ENCODE data around the gene MYBPH. TPM values are rescaled to one million over a fixed set of nuclear protein-coding genes. Genes with fewer than 3 reads are reported as not detected.
A peak's percentile ranks its signal among the peaks of the same experiment; 100 is the strongest.

Gene MYBPH
- total RNA-seq, 2 donors from 2014 or later = not detected

GRCh38 chr1:203130358-203130985 lies 45.2 kb downstream of the MYBPH start:
- Histone ChIP-seq H3K27me3 (ENCODE audit: control insufficient read depth, insufficient read depth, low read length, poor library complexity, severe bottlenecking) (no peaks in the 10 kb centered on the region), H3K36me3 (ENCODE audit: control insufficient read depth, insufficient read depth, low read length) (no peaks in the 10 kb centered on the region), H3K9ac (ENCODE audit: extremely low read depth, low read length, poor library complexity, severe bottlenecking) (no peak overlapping the region), H3K9me3 (ENCODE audit: control insufficient read depth, low read length) (no peaks in the 10 kb centered on the region), H3K4me3 (ENCODE audit: low read length) (no peak overlapping the region), H3K4me1 (ENCODE audit: control insufficient read depth, insufficient read depth, low read length) (peaks cover 11% of the 10 kb centered on the region), H3K27ac (ENCODE audit: low read depth, low read length) (no peak overlapping the region)
- Mint-ChIP-seq H3K4me3 (no peak overlapping the region), H3K27ac (no peak overlapping the region), H3K9me3 (no peaks in the 10 kb centered on the region), H3K36me3 (ENCODE audit: low read depth) (no peaks in the 10 kb centered on the region), H3K27me3 (ENCODE audit: insufficient read depth) (peaks cover 32% of the 10 kb centered on the region), H3K4me1 (peaks cover 31% of the 10 kb centered on the region)
- no peak for TF ChIP-seq CTCF (conservative IDR thresholded peaks at IDR 0.05)
- 95 to 97% methylated on average over 3 of the region's 3 CpGs for WGBS, 2 experiments (ENCODE audit: insufficient coverage in 1 of 2, insufficient read length in 1 of 2)
- peak; percentile 28 for DNase-seq

GRCh38 chr1:203129501-203130231 lies 46.0 kb downstream of the MYBPH start:
- no peak for TF ChIP-seq CTCF (conservative IDR thresholded peaks at IDR 0.05)
- Mint-ChIP-seq H3K4me3 (no peak overlapping the region), H3K27me3 (ENCODE audit: insufficient read depth) (peaks cover 40% of the 10 kb centered on the region), H3K4me1 (peaks cover 31% of the 10 kb centered on the region), H3K27ac (no peak overlapping the region), H3K9me3 (no peaks in the 10 kb centered on the region), H3K36me3 (ENCODE audit: low read depth) (no peaks in the 10 kb centered on the region)
- Histone ChIP-seq H3K4me1 (ENCODE audit: control insufficient read depth, insufficient read depth, low read length) (peaks cover 11% of the 10 kb centered on the region), H3K4me3 (ENCODE audit: low read length) (no peak overlapping the region), H3K36me3 (ENCODE audit: control insufficient read depth, insufficient read depth, low read length) (no peaks in the 10 kb centered on the region), H3K9ac (ENCODE audit: extremely low read depth, low read length, poor library complexity, severe bottlenecking) (no peak overlapping the region), H3K27ac (ENCODE audit: low read depth, low read length) (no peak overlapping the region), H3K27me3 (ENCODE audit: control insufficient read depth, insufficient read depth, low read length, poor library complexity, severe bottlenecking) (peaks cover 6% of the 10 kb centered on the region), H3K9me3 (ENCODE audit: control insufficient read depth, low read length) (no peaks in the 10 kb centered on the region)
- peak; percentile 39 for DNase-seq
- WGBS, 2 experiments (ENCODE audit: insufficient coverage in 1 of 2, insufficient read length in 1 of 2) = 94 to 100% methylated on average over 3 to 7 of the region's 7 CpGs

- Histone ChIP-seq H3K9ac (ENCODE audit: extremely low read depth, low read length, poor library complexity, severe bottlenecking) (no peak overlapping the region), H3K27ac (ENCODE audit: low read depth, low read length) (no peak overlapping the region), H3K4me1 (ENCODE audit: control insufficient read depth, insufficient read depth, low read length) (peaks cover 11% of the 10 kb centered on the region), H3K27me3 (ENCODE audit: control insufficient read depth, insufficient read depth, low read length, poor library complexity, severe bottlenecking) (peaks cover 8% of the 10 kb centered on the region), H3K9me3 (ENCODE audit: control insufficient read depth, low read length) (no peaks in the 10 kb centered on the region), H3K4me3 (ENCODE audit: low read length) (peak overlapping the region; percentile 86), H3K36me3 (ENCODE audit: control insufficient read depth, insufficient read depth, low read length) (no peaks in the 10 kb centered on the region)
- no peak overlapping the region for H3K27ac Mint-ChIP-seq
- H3K4me1 Mint-ChIP-seq = peaks cover 27% of the 10 kb centered on the region
- H3K4me3 Mint-ChIP-seq = peak overlapping the region; percentile 63
- 91 to 92% methylated on average over 25 to 29 of the region's 29 CpGs for WGBS, 2 experiments (ENCODE audit: insufficient coverage in 1 of 2, insufficient read length in 1 of 2)
- no peak for TF ChIP-seq CTCF (conservative IDR thresholded peaks at IDR 0.05)
- H3K27me3 Mint-ChIP-seq (ENCODE audit: insufficient read depth) = peaks cover 45% of the 10 kb centered on the region
- H3K9me3 Mint-ChIP-seq = no peaks in the 10 kb centered on the region
- DNase-seq = peak; percentile 45
- no peaks in the 10 kb centered on the region for H3K36me3 Mint-ChIP-seq (ENCODE audit: low read depth)
These were observed 46.7 kb downstream of the MYBPH start for GRCh38 chr1:203128716-203129500.

Measured in endodermal cell (in vitro differentiated cells).